ENCODE data around the gene ENPP3.
A peak's percentile ranks its signal among the peaks of the same experiment; 100 is the strongest.

Gene ENPP3

GRCh38 chr6:131770776-131771175 is 133.7 kb downstream of the ENPP3 start:
- DNase-seq = no peak

GRCh38 chr6:131773284-131773950 is 136.3 kb downstream of the ENPP3 start:
- no peak for DNase-seq

GRCh38 chr6:131775886-131776285 is 138.8 kb downstream of the ENPP3 start:
- DNase-seq = no peak

- no peak for DNase-seq
Observed at GRCh38 chr6:131776985-131777384, 139.9 kb downstream of the ENPP3 start.

- no peak for DNase-seq
Observed at GRCh38 chr6:131778169-131778568, 141.1 kb downstream of the ENPP3 start.

- no peak for DNase-seq
Observed at GRCh38 chr6:131779304-131779703, 142.2 kb downstream of the ENPP3 start.

GRCh38 chr6:131780600-131780999 is 143.5 kb downstream of the ENPP3 start:
- no peak for DNase-seq

GRCh38 chr6:131781687-131782086 is 144.6 kb downstream of the ENPP3 start:
- no peak for DNase-seq

GRCh38 chr6:131782764-131783163 is 145.7 kb downstream of the ENPP3 start:
- DNase-seq = no peak

- no peak for DNase-seq
Observed at GRCh38 chr6:131784561-131784960, 147.5 kb downstream of the ENPP3 start.

- no peak for DNase-seq
Observed at GRCh38 chr6:131787079-131787478, 150.0 kb downstream of the ENPP3 start.

GRCh38 chr6:131787766-131788712 is 150.9 kb downstream of the ENPP3 start:
- peak; percentile 80 for DNase-seq

GRCh38 chr6:131789219-131789618 is 152.1 kb downstream of the ENPP3 start:
- no peak for DNase-seq

GRCh38 chr6:131791476-131791875 is 154.4 kb downstream of the ENPP3 start:
- no peak for DNase-seq

GRCh38 chr6:131792091-131792496 is 155.0 kb downstream of the ENPP3 start:
- no peak for DNase-seq

GRCh38 chr6:131795366-131795765 is 158.3 kb downstream of the ENPP3 start:
- DNase-seq = no peak
